Loucy (cell line): ENCODE data around the gene OPA3.
A peak's percentile ranks its signal among the peaks of the same experiment; 100 is the strongest.

ENCODE experiments used
- H2AFZ ChIP-seq: fragments of 200-600 bp; sonication (generic); 2 replicates; pipeline ENCODE4 v1.6.0; 2016; ENCODE audit warnings: antibody characterized with exemption, mild to moderate bottlenecking, low read length, moderate library complexity
- H3F3A ChIP-seq: fragments of 200-600 bp; 2 replicates; pipeline ENCODE4 v1.6.0; 2016; ENCODE audit warnings: antibody characterized with exemption, low read depth, mild to moderate bottlenecking
- H3K27me3 ChIP-seq: fragments of 200-600 bp; sonication (generic); 2 replicates; pipeline ENCODE4 v1.6.1; 2014; ENCODE audit warnings: low read length, mild to moderate bottlenecking; ENCODE audit not compliant: insufficient read depth, poor library complexity, severe bottlenecking
- H3K36me3 ChIP-seq: fragments of 200-600 bp; sonication (generic); 2 replicates; pipeline ENCODE4 v1.6.1; 2016; ENCODE audit warnings: low read length; ENCODE audit not compliant: insufficient read depth
- H3K4me1 ChIP-seq: fragments of 200-600 bp; sonication (generic); 2 replicates; pipeline ENCODE4 v1.5.1; 2014; ENCODE audit warnings: low read length, mild to moderate bottlenecking; ENCODE audit not compliant: insufficient read depth, poor library complexity, severe bottlenecking
- H3K4me2 ChIP-seq: fragments of 200-600 bp; sonication (generic); 2 replicates; pipeline ENCODE4 v1.6.0; 2014; ENCODE audit warnings: antibody characterized with exemption, low read length, low read depth, mild to moderate bottlenecking; ENCODE audit not compliant: poor library complexity, severe bottlenecking
- H3K4me3 ChIP-seq: fragments of 200-600 bp; sonication (generic); 2 replicates; pipeline ENCODE4 v1.5.1; 2014; ENCODE audit warnings: low read length, mild to moderate bottlenecking, mixed read lengths; ENCODE audit not compliant: poor library complexity, severe bottlenecking
- H3K79me2 ChIP-seq: fragments of 200-600 bp; sonication (generic); 2 replicates; pipeline ENCODE4 v1.6.1; 2014; ENCODE audit warnings: low read length; ENCODE audit not compliant: insufficient read depth
- H3K9ac ChIP-seq: fragments of 200-600 bp; sonication (generic); 2 replicates; pipeline ENCODE4 v1.6.0; 2014; ENCODE audit warnings: mild to moderate bottlenecking, low read depth, low read length, moderate library complexity; ENCODE audit not compliant: poor library complexity, severe bottlenecking
- H3K9me2 ChIP-seq: fragments of 200-600 bp; sonication (generic); replicated peaks from 2 replicates; pipeline ENCODE4 v1.6.1; 2016; ENCODE audit warnings: low read depth, low read length, mixed read lengths
- H3K9me3 ChIP-seq: fragments of 200-600 bp; sonication (generic); 2 replicates; pipeline ENCODE4 v1.6.1; 2014; ENCODE audit warnings: mild to moderate bottlenecking, antibody characterized with exemption, low read length, low read depth; ENCODE audit not compliant: insufficient read depth
- H4K20me1 ChIP-seq: fragments of 200-600 bp; sonication (generic); 2 replicates; pipeline ENCODE4 v1.6.0; 2014; ENCODE audit warnings: antibody characterized with exemption, low read length, mild to moderate bottlenecking; ENCODE audit not compliant: insufficient read depth, poor library complexity, severe bottlenecking
- EZH2phosphoT487 ChIP-seq: fragments of 200-600 bp; IDR thresholded peaks from 2 replicates; pipeline ENCODE4 v1.6.1; 2018; ENCODE audit warnings: antibody characterized with exemption, mild to moderate bottlenecking, moderate library complexity, borderline replicate concordance
- TF ChIP-seq, protein P1 (sequence below): fragments of 200-600 bp; sonication (generic); conservative IDR thresholded peaks from 2 replicates; pipeline ENCODE4 v1.5.1; 2014; ENCODE audit warnings: mild to moderate bottlenecking, antibody characterized with exemption, low read length

Gene OPA3

DNA sequence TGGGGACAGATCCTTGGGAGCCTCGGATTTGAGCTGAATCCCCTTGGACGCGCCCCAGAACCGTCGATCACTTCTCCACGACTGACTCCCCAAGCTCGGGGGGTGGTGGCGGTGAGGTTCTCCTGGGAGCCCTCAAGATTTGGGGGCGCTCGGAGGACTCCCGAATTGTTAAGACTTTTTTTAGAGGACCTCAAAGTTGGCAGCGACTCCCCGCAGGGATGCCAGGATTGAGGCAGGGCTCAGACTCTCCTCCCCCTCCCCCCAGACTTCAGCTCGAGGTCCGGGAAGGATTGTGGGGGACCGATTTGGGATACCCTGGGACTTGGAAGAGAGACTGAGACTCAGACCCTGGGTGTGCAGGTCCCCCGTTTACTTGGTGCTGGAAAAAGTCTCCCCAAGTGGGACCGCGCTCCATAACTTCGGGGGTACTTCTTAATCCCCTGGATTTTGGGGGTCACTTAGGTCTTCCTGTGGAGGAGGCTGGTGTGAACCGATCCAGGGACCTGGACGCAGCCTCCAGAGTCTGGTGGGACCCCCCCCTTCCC, 76.7 kb downstream of the OPA3 start:
- H2AFZ ChIP-seq, result no peak overlapping the region
- TF ChIP-seq, protein P1, sequence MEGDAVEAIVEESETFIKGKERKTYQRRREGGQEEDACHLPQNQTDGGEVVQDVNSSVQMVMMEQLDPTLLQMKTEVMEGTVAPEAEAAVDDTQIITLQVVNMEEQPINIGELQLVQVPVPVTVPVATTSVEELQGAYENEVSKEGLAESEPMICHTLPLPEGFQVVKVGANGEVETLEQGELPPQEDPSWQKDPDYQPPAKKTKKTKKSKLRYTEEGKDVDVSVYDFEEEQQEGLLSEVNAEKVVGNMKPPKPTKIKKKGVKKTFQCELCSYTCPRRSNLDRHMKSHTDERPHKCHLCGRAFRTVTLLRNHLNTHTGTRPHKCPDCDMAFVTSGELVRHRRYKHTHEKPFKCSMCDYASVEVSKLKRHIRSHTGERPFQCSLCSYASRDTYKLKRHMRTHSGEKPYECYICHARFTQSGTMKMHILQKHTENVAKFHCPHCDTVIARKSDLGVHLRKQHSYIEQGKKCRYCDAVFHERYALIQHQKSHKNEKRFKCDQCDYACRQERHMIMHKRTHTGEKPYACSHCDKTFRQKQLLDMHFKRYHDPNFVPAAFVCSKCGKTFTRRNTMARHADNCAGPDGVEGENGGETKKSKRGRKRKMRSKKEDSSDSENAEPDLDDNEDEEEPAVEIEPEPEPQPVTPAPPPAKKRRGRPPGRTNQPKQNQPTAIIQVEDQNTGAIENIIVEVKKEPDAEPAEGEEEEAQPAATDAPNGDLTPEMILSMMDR, result no peak
- no peak for TF ChIP-seq EZH2phosphoT487

DNA sequence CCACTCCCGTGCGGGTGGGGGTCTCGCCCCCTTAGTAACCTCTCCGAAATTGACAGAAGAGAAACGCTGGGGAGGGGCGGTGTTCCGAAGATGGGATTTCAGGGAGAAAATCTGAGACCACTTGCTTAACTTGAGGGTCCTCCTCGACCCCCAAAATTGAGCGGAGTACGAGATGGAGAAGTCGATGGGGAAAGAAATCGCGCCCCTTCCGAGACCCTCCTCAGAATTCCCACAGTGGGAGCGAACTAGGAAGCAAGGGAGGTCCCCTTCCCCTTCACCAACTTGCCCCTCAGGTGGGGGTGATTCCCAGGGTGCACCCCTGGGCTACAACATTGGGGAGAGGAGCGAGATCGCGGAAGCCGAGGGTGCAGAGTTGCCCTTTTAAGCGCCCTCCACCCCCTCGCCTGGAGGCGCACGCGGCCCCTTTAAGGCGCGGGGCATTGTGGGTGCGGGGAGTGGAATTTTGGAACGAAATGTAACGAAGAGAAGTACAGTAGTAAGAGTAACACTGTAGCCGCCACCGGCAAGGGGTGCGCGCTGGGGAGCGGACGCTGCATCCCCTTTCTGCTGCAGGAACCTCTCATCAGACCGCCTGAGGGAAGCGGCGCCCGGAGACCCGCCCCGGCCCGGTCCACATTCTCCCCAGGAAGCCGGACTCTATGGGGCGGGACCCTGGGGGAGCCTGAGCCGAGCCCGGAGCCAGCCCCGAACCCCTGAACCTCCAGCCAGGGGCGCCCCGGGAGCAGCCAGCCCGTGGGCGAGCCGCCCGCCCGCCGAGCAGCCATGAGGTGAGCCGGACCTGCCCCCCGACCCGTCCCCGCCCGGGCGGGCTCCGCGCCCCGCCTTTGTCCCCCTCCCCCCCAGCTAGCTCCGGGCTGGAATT, 77.4 kb downstream of the OPA3 start, which contains the start of gene VASP:
TSS of gene VASP (plus strand) at position 491 of the 883 bp plus-strand sequence. CDS start at position 784, 293 bp downstream.
- peaks cover 53% of the 10 kb centered on the region for H3K79me2 ChIP-seq
- H4K20me1 ChIP-seq, result peaks cover 42% of the 10 kb centered on the region
- peak within 1 kb of the TSS; percentile 95 for H2AFZ ChIP-seq
- peak within 1 kb of the TSS; percentile 99 for H3K4me3 ChIP-seq
- H3K36me3 ChIP-seq, result 0 out of 2 replicates have a peak, but pooled peaks cover 4% of the 10 kb centered on the region
- H3F3A ChIP-seq, result no peaks in the 10 kb centered on the region
- TF ChIP-seq, protein P1, result no peak
- no peak for TF ChIP-seq EZH2phosphoT487
- peak within 1 kb of the TSS; percentile 100 for H3K9ac ChIP-seq
- no peaks in the 10 kb centered on the region for H3K9me3 ChIP-seq
- H3K27me3 ChIP-seq, result peaks cover 13% of the 10 kb centered on the region
- H3K9me2 ChIP-seq, result no peaks in the 10 kb centered on the region
- H3K4me1 ChIP-seq, result peaks cover 35% of the 10 kb centered on the region
- H3K4me2 ChIP-seq, result peak within 1 kb of the TSS; percentile 88

More for the DNA sequence above, 76.7 kb downstream of the OPA3 start:
- Histone ChIP-seq H4K20me1 (peaks cover 45% of the 10 kb centered on the region), H3K9me3 (no peaks in the 10 kb centered on the region), H3K36me3 (0 out of 2 replicates have a peak, but pooled peaks cover 4% of the 10 kb centered on the region), H3K9ac (peak overlapping the region; percentile 100), H3K4me1 (peaks cover 35% of the 10 kb centered on the region), H3K9me2 (no peaks in the 10 kb centered on the region), H3K27me3 (peaks cover 13% of the 10 kb centered on the region), H3K4me3 (peak overlapping the region; percentile 99), H3F3A (no peaks in the 10 kb centered on the region), H3K79me2 (peaks cover 60% of the 10 kb centered on the region), H3K4me2 (peak overlapping the region; percentile 88)

DNA sequence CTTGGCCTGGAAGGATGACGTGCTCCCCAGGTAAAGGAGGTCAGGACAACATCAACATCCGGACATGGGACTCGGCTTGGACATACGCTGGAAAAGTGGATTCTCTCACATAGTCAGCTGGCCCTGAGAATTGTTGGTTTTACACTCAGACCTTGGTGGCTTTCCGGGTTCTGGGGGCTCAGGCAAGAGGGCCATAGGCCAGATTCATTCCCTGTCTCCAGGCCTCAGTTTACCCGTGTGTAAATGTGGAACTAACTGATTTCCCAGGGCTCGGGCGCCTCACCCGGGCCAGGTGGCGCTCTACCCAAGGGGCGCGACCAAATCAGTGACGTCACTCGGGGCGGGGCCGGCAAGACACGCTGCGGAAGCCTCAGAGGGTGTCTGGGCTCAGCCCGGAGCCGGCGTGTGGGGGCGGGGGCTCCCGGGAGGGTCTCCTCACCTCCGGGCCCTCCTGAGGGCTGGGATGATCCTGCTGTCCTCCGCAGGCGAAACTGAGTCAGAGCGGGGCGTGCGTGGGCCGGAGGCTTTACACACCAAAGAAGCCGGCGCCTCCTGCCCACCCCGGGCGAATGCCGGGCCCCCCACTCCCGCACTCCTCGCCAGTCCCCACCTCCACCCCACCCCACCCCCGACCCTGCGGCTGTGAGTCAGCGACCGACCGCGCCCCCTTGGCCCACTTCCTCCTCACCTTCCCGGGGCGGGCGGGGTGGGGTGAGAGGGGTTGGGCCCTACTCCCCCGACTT, 78.2 kb downstream of the OPA3 start:
- H3K9ac ChIP-seq, result peak overlapping the region; percentile 100
- peak overlapping the region; percentile 99 for H3K4me3 ChIP-seq
- H3K79me2 ChIP-seq, result peaks cover 45% of the 10 kb centered on the region
- H4K20me1 ChIP-seq, result peaks cover 34% of the 10 kb centered on the region
- H3K9me2 ChIP-seq, result no peaks in the 10 kb centered on the region
- H3F3A ChIP-seq, result no peaks in the 10 kb centered on the region
- H3K4me2 ChIP-seq, result peak overlapping the region; percentile 88
- H3K27me3 ChIP-seq, result peaks cover 13% of the 10 kb centered on the region
- no peaks in the 10 kb centered on the region for H3K9me3 ChIP-seq
- H3K4me1 ChIP-seq, result peaks cover 27% of the 10 kb centered on the region
- no peak for TF ChIP-seq EZH2phosphoT487
- TF ChIP-seq, protein P1, result peak; percentile 72
- H2AFZ ChIP-seq, result peak overlapping the region; percentile 95; the same call in 1 of the 2 replicates
- 0 out of 2 replicates have a peak, but pooled peaks cover 4% of the 10 kb centered on the region for H3K36me3 ChIP-seq
